ENCODE results near the gene ECSCR.

DNA sequence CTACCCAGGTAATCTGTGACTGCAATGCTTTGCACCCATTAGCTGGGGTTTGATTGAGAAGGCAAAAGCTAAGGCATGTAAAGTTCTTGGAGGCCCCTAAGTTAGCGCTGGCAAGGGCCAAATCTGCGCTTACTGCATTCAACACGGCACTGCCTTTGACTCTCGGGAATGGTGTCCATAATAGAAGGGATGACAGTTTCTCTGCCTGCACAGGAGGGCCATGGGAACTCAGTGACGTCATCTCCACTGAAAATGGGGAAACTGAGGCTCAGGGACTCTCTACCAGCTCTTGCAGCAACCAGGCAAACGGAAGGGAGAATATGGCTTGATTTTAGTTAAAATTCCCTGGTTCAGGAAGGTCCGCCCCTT, 59.1 kb downstream of the ECSCR start:
- TF ChIP-seq, protein P1, sequence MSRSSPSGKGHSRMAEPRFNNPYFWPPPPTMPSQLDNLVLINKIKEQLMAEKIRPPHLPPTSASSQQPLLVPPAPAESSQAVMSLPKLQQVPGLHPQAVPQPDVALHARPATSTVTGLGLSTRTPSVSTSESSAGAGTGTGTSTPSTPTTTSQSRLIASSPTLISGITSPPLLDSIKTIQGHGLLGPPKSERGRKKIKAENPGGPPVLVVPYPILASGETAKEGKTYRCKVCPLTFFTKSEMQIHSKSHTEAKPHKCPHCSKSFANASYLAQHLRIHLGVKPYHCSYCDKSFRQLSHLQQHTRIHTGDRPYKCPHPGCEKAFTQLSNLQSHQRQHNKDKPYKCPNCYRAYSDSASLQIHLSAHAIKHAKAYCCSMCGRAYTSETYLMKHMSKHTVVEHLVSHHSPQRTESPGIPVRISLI (tag by site-specific recombination; IDR thresholded peaks at IDR 0.05): no peak
- TF ChIP-seq ZNF792 (tag by site-specific recombination; IDR thresholded peaks at IDR 0.05): no peak
- TF ChIP-seq SP2 (tag by site-specific recombination; IDR thresholded peaks at IDR 0.05): no peak
- TF ChIP-seq CTCF (tag by site-specific recombination; IDR thresholded peaks at IDR 0.05): no peak
- TF ChIP-seq ZNF335 (tag by site-specific recombination; conservative IDR thresholded peaks at IDR 0.05): peak; percentile 96
- TF ChIP-seq ZNF292 (tag by site-specific recombination; IDR thresholded peaks at IDR 0.05; ENCODE audit: borderline replicate concordance, low read depth): no peak
- TF ChIP-seq ZNF549 (tag by site-specific recombination; IDR thresholded peaks at IDR 0.05): no peak
- TF ChIP-seq, protein P2, sequence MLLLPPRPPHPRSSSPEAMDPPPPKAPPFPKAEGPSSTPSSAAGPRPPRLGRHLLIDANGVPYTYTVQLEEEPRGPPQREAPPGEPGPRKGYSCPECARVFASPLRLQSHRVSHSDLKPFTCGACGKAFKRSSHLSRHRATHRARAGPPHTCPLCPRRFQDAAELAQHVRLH (tag by site-specific recombination; IDR thresholded peaks at IDR 0.05): no peak
- TF ChIP-seq KLF1 (tag by site-specific recombination; IDR thresholded peaks at IDR 0.05): no peak
- no peak for TF ChIP-seq ZBTB8A (tag by site-specific recombination; IDR thresholded peaks at IDR 0.05)
- no peak for TF ChIP-seq ZNF660 (tag by site-specific recombination; IDR thresholded peaks at IDR 0.05)
- no peak for TF ChIP-seq ZSCAN5A (tag by site-specific recombination; IDR thresholded peaks at IDR 0.05)
- no peak for TF ChIP-seq ZNF555 (tag by site-specific recombination; conservative IDR thresholded peaks at IDR 0.05)
- TF ChIP-seq, protein P3, sequence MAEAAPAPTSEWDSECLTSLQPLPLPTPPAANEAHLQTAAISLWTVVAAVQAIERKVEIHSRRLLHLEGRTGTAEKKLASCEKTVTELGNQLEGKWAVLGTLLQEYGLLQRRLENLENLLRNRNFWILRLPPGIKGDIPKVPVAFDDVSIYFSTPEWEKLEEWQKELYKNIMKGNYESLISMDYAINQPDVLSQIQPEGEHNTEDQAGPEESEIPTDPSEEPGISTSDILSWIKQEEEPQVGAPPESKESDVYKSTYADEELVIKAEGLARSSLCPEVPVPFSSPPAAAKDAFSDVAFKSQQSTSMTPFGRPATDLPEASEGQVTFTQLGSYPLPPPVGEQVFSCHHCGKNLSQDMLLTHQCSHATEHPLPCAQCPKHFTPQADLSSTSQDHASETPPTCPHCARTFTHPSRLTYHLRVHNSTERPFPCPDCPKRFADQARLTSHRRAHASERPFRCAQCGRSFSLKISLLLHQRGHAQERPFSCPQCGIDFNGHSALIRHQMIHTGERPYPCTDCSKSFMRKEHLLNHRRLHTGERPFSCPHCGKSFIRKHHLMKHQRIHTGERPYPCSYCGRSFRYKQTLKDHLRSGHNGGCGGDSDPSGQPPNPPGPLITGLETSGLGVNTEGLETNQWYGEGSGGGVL (tag by site-specific recombination; IDR thresholded peaks at IDR 0.05): no peak
